H1 (cell line): ENCODE measurements around the gene SLFN12L. TPM values are rescaled to one million over a fixed set of nuclear protein-coding genes. Genes with fewer than 3 reads are reported as not detected.

ENCODE experiments used
- CTCF ChIA-PET: fragments of 300-600 bp; sonication (Branson Sonifier 250); formaldehyde crosslinking; loops from one replicate; lab custom pipeline; 2021; ENCODE audit not compliant: partially characterized antibody; lab: Charles Lee
- POLR2A ChIA-PET: fragments of 300-600 bp; sonication (Branson Sonifier 250); formaldehyde crosslinking; loops from one replicate; lab custom pipeline; 2021; ENCODE audit warnings: inconsistent platforms; ENCODE audit not compliant: partially characterized antibody; lab: Charles Lee
- DNase-seq, 2 experiments: peaks; one replicate each; pipeline versions ENCODE4 v3.0.0 to v3.0.0-alpha.2; 2010 to 2022; ENCODE audit warnings: low spot score in 2 of 2, low read depth in 1 of 2, mixed read lengths in 1 of 2
- FAIRE-seq: peaks from 2 replicates; lab custom pipeline; 2011; peaks lifted over from hg19 to GRCh38; lab: Jason Lieb, UNC
- H2AFZ ChIP-seq: 2 replicates; pipeline ENCODE4 v1.8.1; 2012; ENCODE audit warnings: low read length, inconsistent platforms
- H2AK5ac ChIP-seq: 2 replicates; pipeline ENCODE4 v1.6.1; 2013; ENCODE audit warnings: low read depth, low read length
- H2BK120ac ChIP-seq: replicated peaks from 2 replicates; pipeline ENCODE3; 2013; ENCODE audit warnings: low read depth, low read length, inconsistent platforms
- H2BK12ac ChIP-seq: 2 replicates; pipeline ENCODE4 v1.6.1; 2013; ENCODE audit warnings: low read depth, low read length
- H2BK15ac ChIP-seq: 2 replicates; pipeline ENCODE4 v1.6.1; 2013; ENCODE audit warnings: low read length
- H2BK20ac ChIP-seq: 2 replicates; pipeline ENCODE4 v1.6.1; 2013; ENCODE audit warnings: low read length
- H2BK5ac ChIP-seq: 2 replicates; pipeline ENCODE4 v1.6.1; 2013; ENCODE audit warnings: low read depth, low read length
- H3K14ac ChIP-seq: 2 replicates; pipeline ENCODE4 v1.6.1; 2013; ENCODE audit warnings: inconsistent platforms; ENCODE audit not compliant: insufficient read length
- H3K18ac ChIP-seq: 2 replicates; pipeline ENCODE4 v1.6.1; 2013; ENCODE audit warnings: low read length; ENCODE audit errors: extremely low read depth
- H3K23ac ChIP-seq: 2 replicates; pipeline ENCODE4 v1.6.1; 2013; ENCODE audit warnings: inconsistent platforms; ENCODE audit not compliant: insufficient read length
- H3K23me2 ChIP-seq: 2 replicates; pipeline ENCODE4 v1.6.1; 2013; ENCODE audit warnings: low read depth, low read length
- H3K27ac ChIP-seq: 2 replicates; pipeline ENCODE4 v1.6.1; 2011; ENCODE audit warnings: low read depth, low read length, inconsistent platforms
- H3K27me3 ChIP-seq, 4 experiments: replicated peaks in 1 of 4; 1 replicate in 1 of 4; 2 replicates in 3 of 4; pipeline versions ENCODE4 v1.6.1 to v1.8.1; 2011 to 2013; ENCODE audit warnings: low read length in 3 of 4, mild to moderate bottlenecking in 3 of 4, inconsistent platforms in 2 of 4, mixed read lengths in 2 of 4, moderate library complexity in 1 of 4; ENCODE audit not compliant: control insufficient read depth in 3 of 4, insufficient read depth in 3 of 4; ENCODE audit errors: extremely low read depth in 1 of 4
- H3K36me3 ChIP-seq, 4 experiments: 2 replicates each; pipeline versions ENCODE4 v1.6.1 to v1.8.1; 2011 to 2013; ENCODE audit warnings: mild to moderate bottlenecking in 4 of 4, low read length in 3 of 4, moderate library complexity in 2 of 4, control low read depth in 1 of 4, inconsistent platforms in 1 of 4; ENCODE audit not compliant: insufficient read depth in 4 of 4, control insufficient read depth in 2 of 4
- H3K4ac ChIP-seq: replicated peaks from 2 replicates; pipeline ENCODE3; 2013; ENCODE audit warnings: low read length, low read depth, mixed read lengths, inconsistent platforms; ENCODE audit not compliant: insufficient read length
- H3K4me1 ChIP-seq, 4 experiments: replicated peaks in 1 of 4; 1 replicate in 1 of 4; 2 replicates in 3 of 4; pipeline versions ENCODE4 v1.6.1 to v1.8.1; 2011 to 2013; ENCODE audit warnings: low read length in 3 of 4, inconsistent platforms in 2 of 4, mixed read lengths in 1 of 4; ENCODE audit not compliant: insufficient read depth in 4 of 4, control insufficient read depth in 3 of 4
- H3K4me2 ChIP-seq, 2 experiments: 2 replicates each; pipeline versions ENCODE4 v1.6.1 to v1.8.1; 2011 to 2013; ENCODE audit warnings: low read depth in 2 of 2, low read length in 2 of 2, control low read depth in 1 of 2, inconsistent platforms in 1 of 2, mild to moderate bottlenecking in 1 of 2; ENCODE audit not compliant: insufficient read depth in 1 of 2
- H3K4me3 ChIP-seq, 4 experiments: fragments of 200-600, 300-600 bp in 1 of 4; sonication (generic), shearing (Covaris generic), sonication (Bioruptor Twin) in 1 of 4; 2 replicates each; pipeline versions ENCODE4 v1.5.1 to v1.8.1; 2011 to 2016; ENCODE audit warnings: low read length in 4 of 4, low read depth in 3 of 4, control low read depth in 2 of 4, inconsistent platforms in 2 of 4, mild to moderate bottlenecking in 2 of 4, mixed read lengths in 1 of 4, moderate library complexity in 1 of 4; ENCODE audit not compliant: insufficient read depth in 2 of 4; ENCODE audit errors: extremely low read depth in 1 of 4
- H3K56ac ChIP-seq: replicated peaks from 2 replicates; pipeline ENCODE3; 2013; ENCODE audit warnings: low read depth, mild to moderate bottlenecking, mixed read lengths, low read length, inconsistent platforms; ENCODE audit not compliant: insufficient read length
- H3K79me1 ChIP-seq: 2 replicates; pipeline ENCODE4 v1.6.1; 2013; ENCODE audit warnings: low read depth, low read length, control low read depth
- H3K79me2 ChIP-seq, 2 experiments: 2 replicates each; pipeline versions ENCODE4 v1.6.1 to v1.8.1; 2012 to 2013; ENCODE audit warnings: low read length in 2 of 2, mild to moderate bottlenecking in 2 of 2, inconsistent platforms in 1 of 2; ENCODE audit not compliant: insufficient read depth in 2 of 2, control insufficient read depth in 1 of 2
- H3K9ac ChIP-seq, 4 experiments: replicated peaks in 1 of 4; 1 replicate in 1 of 4; 2 replicates in 3 of 4; pipeline versions ENCODE4 v1.6.1 to v1.8.1; 2011 to 2013; ENCODE audit warnings: low read depth in 3 of 4, low read length in 3 of 4, control low read depth in 2 of 4, mild to moderate bottlenecking in 2 of 4, moderate library complexity in 2 of 4, inconsistent platforms in 1 of 4; ENCODE audit errors: extremely low read depth in 1 of 4
- H3K9me3 ChIP-seq, 2 experiments: 2 replicates each; pipeline versions ENCODE4 v1.6.1 to v1.8.1; 2012 to 2013; ENCODE audit warnings: mild to moderate bottlenecking in 2 of 2, moderate library complexity in 2 of 2, control low read depth in 1 of 2, inconsistent platforms in 1 of 2, low read depth in 1 of 2, low read length in 1 of 2, mixed read lengths in 1 of 2; ENCODE audit not compliant: insufficient read depth in 2 of 2
- H4K20me1 ChIP-seq, 2 experiments: replicated peaks in 1 of 2; 2 replicates each; pipeline versions ENCODE3 to v1.8.1; 2011 to 2013; ENCODE audit warnings: inconsistent platforms in 2 of 2, low read length in 2 of 2, mild to moderate bottlenecking in 1 of 2; ENCODE audit not compliant: insufficient read depth in 2 of 2, control insufficient read depth in 1 of 2
- H4K5ac ChIP-seq: 2 replicates; pipeline ENCODE4 v1.6.1; 2013; ENCODE audit warnings: low read length, low read depth, mixed read lengths, inconsistent platforms; ENCODE audit not compliant: insufficient read length
- H4K8ac ChIP-seq: 2 replicates; pipeline ENCODE4 v1.8.0; 2013; ENCODE audit warnings: mild to moderate bottlenecking, moderate library complexity, low read length, inconsistent platforms; ENCODE audit not compliant: insufficient read depth; ENCODE audit errors: extremely low read depth
- H4K91ac ChIP-seq: replicated peaks from 2 replicates; pipeline ENCODE3; 2013; ENCODE audit warnings: low read length, mixed read lengths, inconsistent platforms; ENCODE audit not compliant: insufficient read length
- ATF3 ChIP-seq: IDR thresholded peaks from 2 replicates; pipeline ENCODE4 v1.6.1; 2011; ENCODE audit warnings: low read depth, mild to moderate bottlenecking, low read length; ENCODE audit not compliant: insufficient read depth
- BCL11A ChIP-seq, 2 experiments: IDR thresholded peaks; one replicate each; pipeline ENCODE4 v1.6.1; 2011; ENCODE audit warnings: low read depth in 2 of 2, low read length in 2 of 2, mild to moderate bottlenecking in 2 of 2
- CBX5 ChIP-seq: fragments of 300-800, 300-1000 bp; sonication (generic); IDR thresholded peaks from 2 replicates; pipeline ENCODE4 v1.7.1; 2016; ENCODE audit warnings: antibody characterized with exemption, low read length, low read depth
- CREB1 ChIP-seq: IDR thresholded peaks from 2 replicates; pipeline ENCODE4 v1.6.1; 2012; ENCODE audit warnings: inconsistent platforms
- KDM4A ChIP-seq: IDR thresholded peaks from one replicate; pipeline ENCODE4 v1.7.1; 2012; ENCODE audit warnings: low read depth, mild to moderate bottlenecking, moderate library complexity, low read length, inconsistent platforms; ENCODE audit not compliant: severe bottlenecking
- RAD21 ChIP-seq, 2 experiments: IDR thresholded peaks in 1 of 2; conservative IDR thresholded peaks in 1 of 2; 2 replicates each; pipeline ENCODE4 v1.6.1; 2011; ENCODE audit warnings: low read depth in 2 of 2, low read length in 2 of 2, improper control_type of control experiment in 1 of 2, inconsistent platforms in 1 of 2, mild to moderate bottlenecking in 1 of 2, moderate library complexity in 1 of 2
- RXRA ChIP-seq: IDR thresholded peaks from 2 replicates; pipeline ENCODE4 v1.6.1; 2011; ENCODE audit warnings: low read depth, mild to moderate bottlenecking, low read length, moderate library complexity; ENCODE audit not compliant: insufficient read depth
- SUZ12 ChIP-seq: fragments of 200-600 bp; sonication (generic); IDR thresholded peaks from 2 replicates; pipeline ENCODE4 v1.6.1; 2012; ENCODE audit warnings: mild to moderate bottlenecking, inconsistent platforms, low read length, moderate library complexity, mixed read lengths
- USF2 ChIP-seq: IDR thresholded peaks from 2 replicates; pipeline ENCODE4 v1.6.1; 2011; ENCODE audit warnings: low read length, improper control_type of control experiment
- WGBS, 2 experiments: shearing (Covaris generic) in 1 of 2; methylation state at CpG; one replicate each; pipeline versions ENCODE4 v1.1.6 to v1.1.7; 2013 to 2015; ENCODE audit warnings: low lambda C conversion rate in 2 of 2, mixed read lengths in 2 of 2, inconsistent platforms in 1 of 2, low coverage in 1 of 2, missing lambda C conversion rate in 1 of 2; ENCODE audit not compliant: insufficient replicate concordance in 2 of 2, insufficient coverage in 1 of 2, insufficient read length in 1 of 2; ENCODE audit errors: extremely low coverage in 1 of 2, missing lambda C conversion rate in 1 of 2; 5-methylcytosine and 5-hydroxymethylcytosine counted together
- polyA plus RNA-seq, 7 experiments: library from polyadenylated mRNA; depleted of rRNA in 3 of 7; stranded (reverse) in 5 of 7; unstranded in 2 of 7; fragments of >200 nt in 5 of 7; fragments of 200-250 nt in 2 of 7; gene quantifications; 1 replicate in 5 of 7; 2 replicates in 1 of 7; 4 replicates in 1 of 7; pipeline versions ENCODE4 v1.2.1 to v1.2.3, GENCODE V29; 2011 to 2013; ENCODE audit warnings: missing spikeins in 2 of 7, mixed read lengths in 2 of 7
- total RNA-seq: library from RNA; stranded (reverse); fragmentation: NEBNext Ultra II Directional; extraction: Animal tissue kit (Norgen Biotek cat#: 25700); gene quantifications from 2 replicates; pipeline ENCODE4 v1.2.1, GENCODE V29; 2021

SLFN12L gene
- total and polyA plus RNA-seq, 2 of the 8 experiments (the other 6 are each of a cell fraction or from before 2014, with no cell fraction given), result not detected

- Histone ChIP-seq H3K56ac (no peak within 1 kb of the TSS), H4K5ac (no peak within 1 kb of the TSS), H2AK5ac (no peak within 1 kb of the TSS), H2BK12ac (no peak within 1 kb of the TSS), H3K4ac (no peak within 1 kb of the TSS), H4K91ac (no peak within 1 kb of the TSS), H3K4me1 (no peaks in the 10 kb centered on the region), H3K18ac (no peak within 1 kb of the TSS), H3K14ac (no peak within 1 kb of the TSS), H3K23me2 (no peaks in the 10 kb centered on the region), H2BK120ac (no peak within 1 kb of the TSS), H2BK15ac (no peak within 1 kb of the TSS), H3K4me2 (no peak within 1 kb of the TSS), H2BK20ac (no peak within 1 kb of the TSS), H3K79me1 (no peaks in the 10 kb centered on the region), H4K8ac (no peak within 1 kb of the TSS), H3K9ac (no peak within 1 kb of the TSS), H3K27me3 (no peaks in the 10 kb centered on the region; a peak in 1 of 7 replicates), H3K36me3 (no peaks in the 10 kb centered on the region), H2BK5ac (no peak within 1 kb of the TSS), H3K23ac (no peak within 1 kb of the TSS), H3K4me3 (no peak within 1 kb of the TSS), H4K20me1 (no peaks in the 10 kb centered on the region), H3K79me2 (no peaks in the 10 kb centered on the region), H3K9me3 (no peaks in the 10 kb centered on the region), H2AFZ (no peak within 1 kb of the TSS), H3K27ac (no peak within 1 kb of the TSS)
- DNase-seq (no peak), FAIRE-seq (no peak)
- ChIA-PET POLR2A (interaction anchor here (0.9 kb wide), 1 partner anchor 26 kb away, joined by 5 read pairs; the partner anchor contains the start of gene AP2B1), CTCF (no interaction called here)
- 81% methylated on average over 3 of the region's 3 CpGs; no CpG with 5 or more reads in 1 of the 2 experiments for WGBS, 2 experiments
- TF ChIP-seq CBX5 (no peak), USF2 (no peak), BCL11A (IDR thresholded peaks at IDR 0.05; ENCODE audit: low read depth in 2 of 2, low read length in 2 of 2) (no peak), RXRA (no peak), ATF3 (no peak), RAD21 (IDR thresholded peaks at IDR 0.05 in 1 of 2, conservative IDR thresholded peaks at IDR 0.05 in 1 of 2; ENCODE audit: low read depth in 2 of 2, low read length in 2 of 2) (no peak), KDM4A (no peak), CREB1 (no peak), SUZ12 (no peak)
Observed at GRCh38 chr17:35560703-35561102, 23.2 kb upstream of the SLFN12L start, which contains the start of gene SLFN14. Gene SLFN14, minus strand, starts transcription at chr17:35560819. Its CDS starts 2,757 bp downstream, at chr17:35558062.
